Amniotic stem cell (primary cell): ENCODE measurements around the gene CENPS.
"Not testable (repeated sequence)": the region's sequence is repeated elsewhere in the genome, so short reads cannot be mapped to it uniquely, and the experiment has no call there.

Experiments
- DNase-seq: peaks from one replicate; lab custom pipeline; 2025; lab: John Stamatoyannopoulos, UW

CENPS gene

DNA sequence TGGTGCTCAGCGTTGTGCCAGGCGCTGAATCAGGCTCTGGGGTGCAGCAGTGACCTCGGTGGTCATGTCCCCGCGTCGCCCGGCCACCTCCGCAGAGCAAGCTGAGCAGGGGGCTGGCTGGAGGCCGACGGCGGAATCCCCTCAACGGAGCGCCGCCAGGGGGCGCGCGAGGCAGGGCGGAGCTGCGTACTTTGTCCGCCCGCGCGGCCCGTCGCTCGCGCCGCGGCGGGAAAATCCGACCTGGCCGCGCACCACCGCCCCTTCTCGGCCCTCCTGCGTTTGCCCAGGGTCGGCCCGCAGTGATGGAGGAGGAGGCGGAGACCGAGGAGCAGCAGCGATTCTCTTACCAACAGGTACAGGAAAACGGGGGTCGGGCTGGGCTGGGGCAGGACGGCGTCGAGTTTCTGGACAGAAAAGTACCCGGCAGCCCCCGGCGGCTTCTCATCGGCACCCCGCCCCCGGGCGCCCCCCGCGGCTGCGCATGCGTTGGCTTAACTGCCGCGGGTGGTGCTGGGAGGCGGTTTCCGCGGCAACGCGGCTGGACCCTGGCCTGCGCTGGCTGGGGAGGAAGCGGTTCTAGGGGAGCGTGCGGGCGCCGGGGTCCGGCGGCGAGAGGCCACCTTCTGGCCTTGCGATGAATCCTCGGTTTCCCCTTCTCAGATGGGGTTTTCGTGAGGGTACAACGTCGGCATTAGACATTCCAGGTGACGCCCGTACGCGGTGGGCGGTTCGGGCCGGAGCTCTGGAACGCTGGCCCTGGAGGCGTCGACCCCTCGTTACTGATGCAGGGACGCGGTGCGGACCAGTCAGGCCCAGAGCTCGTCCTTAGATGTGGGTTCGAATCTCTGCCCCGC is at the start of gene CENPS:
TSS of gene CENPS (plus strand) at position 218 of the 854 bp plus-strand sequence. CDS start at position 303, 85 bp downstream.
- DNase-seq, result peak; percentile 61

DNA sequence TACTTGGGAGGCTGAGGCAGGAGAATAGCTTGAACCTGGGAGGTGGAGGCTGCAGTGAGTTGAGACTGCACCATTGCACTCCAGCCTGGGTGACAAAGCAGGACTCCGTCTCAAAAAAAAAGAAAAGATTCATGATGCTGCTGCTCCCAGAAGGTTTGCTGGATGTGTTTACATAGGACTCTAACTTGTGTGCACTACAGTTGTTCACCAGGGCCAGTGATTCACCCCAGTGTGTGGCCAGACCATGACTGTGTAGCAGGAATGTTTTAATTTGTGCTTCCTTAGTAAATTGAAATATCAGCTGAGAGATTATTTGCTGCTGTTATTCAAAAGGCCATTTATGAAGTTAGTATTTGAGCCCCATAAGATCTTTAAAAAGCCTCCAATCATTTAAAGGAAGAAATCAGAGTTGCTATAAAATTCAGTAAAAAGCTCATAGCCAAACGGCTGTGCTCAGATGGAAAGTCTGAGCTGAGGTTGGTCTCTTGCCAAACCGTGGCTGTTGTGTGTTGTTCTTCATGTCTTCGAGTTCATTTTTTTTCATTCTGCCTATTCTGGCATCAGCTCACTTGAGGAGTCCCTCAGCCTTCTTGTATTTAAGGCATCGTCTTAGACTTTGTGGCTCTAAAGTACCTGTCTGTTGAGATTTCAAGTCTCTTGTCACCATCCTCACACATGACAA is 49.5 kb upstream of the CENPS start:
- DNase-seq, result peak; percentile 67

- no peak for DNase-seq
These were observed 46.6 kb upstream of the CENPS start for GRCh38 chr1:10383630-10384029.

DNA sequence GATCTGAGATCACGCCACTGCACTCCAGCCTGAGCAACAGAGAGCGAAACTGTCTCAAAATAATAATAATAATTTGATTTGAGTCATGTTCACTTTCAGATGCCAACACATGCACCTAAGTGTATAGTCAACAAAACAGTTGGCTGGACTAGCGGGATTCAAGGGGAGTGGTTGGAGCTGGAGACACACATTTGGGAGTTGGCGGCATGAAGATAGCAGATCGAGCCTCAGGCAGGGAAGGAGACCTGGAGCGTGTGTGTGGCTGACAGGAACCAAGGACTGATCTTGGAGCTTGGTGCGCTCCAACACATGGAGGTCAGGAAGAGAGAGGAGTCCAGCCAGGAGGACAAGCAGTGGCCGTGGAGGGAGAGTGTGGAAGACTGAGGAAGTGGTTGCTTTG is 46.0 kb upstream of the CENPS start:
- no peak for DNase-seq

- no peak for DNase-seq
These were observed 43.2 kb upstream of the CENPS start for GRCh38 chr1:10386761-10387676.

DNA sequence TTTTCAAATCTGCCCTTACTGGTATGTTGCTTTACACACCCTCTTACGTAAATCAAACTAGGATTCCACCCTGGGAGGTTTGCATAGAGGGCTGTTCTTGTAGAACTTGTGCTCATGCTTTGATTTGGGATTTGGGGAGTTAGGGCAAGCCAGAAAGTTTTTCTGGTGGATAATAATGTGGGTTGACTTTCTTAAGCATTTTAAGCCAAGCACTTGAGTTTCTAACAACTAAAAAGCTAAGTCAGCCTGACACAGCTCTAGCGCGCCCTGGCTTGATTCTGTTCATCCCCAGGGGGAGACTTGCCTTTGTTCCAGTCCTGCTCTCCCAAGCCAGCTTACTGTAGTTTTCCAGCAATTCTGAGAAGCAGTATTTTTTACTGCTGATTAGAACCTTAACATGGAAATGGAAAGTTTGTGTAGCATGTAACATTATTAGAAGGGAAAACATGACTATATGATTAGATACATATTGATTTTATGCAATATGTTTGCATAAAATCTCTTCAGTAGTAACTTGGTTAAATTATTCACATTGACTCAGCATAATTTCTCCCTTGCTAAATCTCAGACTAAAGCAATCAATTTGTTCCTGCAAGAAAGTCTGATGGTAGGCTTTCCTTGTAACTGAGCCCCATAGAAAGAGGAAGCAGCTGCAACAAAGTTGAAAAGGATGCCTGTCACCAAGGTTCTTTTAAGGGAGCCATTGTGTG is 42.4 kb upstream of the CENPS start:
- DNase-seq, result no peak

DNA sequence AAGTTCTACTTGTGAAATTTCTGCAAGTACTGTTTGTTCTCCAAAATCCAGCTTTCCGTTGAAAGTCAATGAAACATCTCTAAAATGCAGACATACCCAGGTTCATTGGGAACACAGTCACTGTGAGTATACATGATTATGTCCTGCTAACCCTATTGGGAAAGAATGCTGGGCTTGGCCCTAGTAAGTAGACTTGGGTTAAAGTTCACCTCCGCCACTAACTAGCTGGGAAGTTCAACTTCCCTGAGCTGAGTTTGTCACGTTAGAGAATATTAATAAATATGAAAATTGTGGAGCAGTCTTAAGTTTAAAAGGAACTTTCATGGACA is 41.9 kb upstream of the CENPS start:
- no peak for DNase-seq

DNA sequence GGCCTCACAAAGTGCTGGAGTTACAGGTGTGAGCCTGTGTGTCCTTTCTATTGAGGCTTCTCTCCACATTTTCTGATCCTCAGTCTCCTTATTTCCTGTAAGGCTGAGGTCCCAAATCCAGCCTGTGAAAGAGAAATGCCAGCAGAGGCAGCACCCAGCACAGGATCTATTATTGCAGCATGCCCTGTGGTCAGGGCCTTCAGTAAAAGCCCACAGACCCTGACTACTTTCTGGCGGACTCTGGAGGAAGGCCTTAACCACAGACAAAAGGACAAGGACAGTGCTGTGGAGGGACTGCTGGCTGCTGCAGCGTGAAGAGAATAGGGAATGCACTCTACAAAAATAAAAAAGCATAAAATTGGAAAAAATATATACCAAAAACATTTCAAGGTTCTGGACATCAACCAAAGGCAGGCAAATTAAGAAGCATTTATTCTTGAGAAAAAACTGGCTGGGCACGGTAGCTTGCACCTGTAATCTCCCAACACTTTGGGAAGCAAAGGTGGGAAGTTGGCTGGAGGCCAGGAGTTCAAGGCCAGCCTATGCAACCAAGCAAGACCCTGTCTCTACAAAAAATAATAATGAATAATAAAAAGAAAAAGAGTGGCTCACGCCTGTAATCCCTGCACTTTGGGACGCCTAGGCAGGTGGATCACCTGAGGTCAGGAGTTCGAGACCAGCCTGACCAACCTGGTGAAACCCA is 40.8 kb upstream of the CENPS start:
- no peak for DNase-seq

- DNase-seq, result no peak
These were observed 33.4 kb upstream of the CENPS start for GRCh38 chr1:10396870-10397269.

DNA sequence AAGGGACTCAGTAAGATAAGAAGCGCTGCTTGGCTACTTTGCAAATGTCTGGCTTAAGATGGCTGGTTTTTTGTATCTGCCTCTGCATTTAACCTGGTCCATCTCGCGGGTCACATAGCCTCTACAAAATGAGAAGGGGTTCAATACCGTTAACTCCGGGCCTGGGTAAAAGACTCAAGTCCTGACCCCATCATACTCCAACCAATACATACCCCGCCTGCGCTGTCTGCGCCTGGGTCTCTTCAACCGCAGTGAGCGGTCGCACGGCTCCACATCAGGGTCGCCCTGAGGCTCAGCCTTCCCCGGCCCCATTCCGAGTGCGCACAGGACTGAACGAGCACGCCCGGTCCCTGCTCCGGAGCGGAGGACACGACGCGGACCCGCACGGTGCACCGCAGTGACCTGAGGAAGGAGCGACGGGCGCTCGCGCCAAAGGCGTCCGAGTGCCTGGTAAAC is 31.9 kb upstream of the CENPS start:
- DNase-seq, result no peak

DNA sequence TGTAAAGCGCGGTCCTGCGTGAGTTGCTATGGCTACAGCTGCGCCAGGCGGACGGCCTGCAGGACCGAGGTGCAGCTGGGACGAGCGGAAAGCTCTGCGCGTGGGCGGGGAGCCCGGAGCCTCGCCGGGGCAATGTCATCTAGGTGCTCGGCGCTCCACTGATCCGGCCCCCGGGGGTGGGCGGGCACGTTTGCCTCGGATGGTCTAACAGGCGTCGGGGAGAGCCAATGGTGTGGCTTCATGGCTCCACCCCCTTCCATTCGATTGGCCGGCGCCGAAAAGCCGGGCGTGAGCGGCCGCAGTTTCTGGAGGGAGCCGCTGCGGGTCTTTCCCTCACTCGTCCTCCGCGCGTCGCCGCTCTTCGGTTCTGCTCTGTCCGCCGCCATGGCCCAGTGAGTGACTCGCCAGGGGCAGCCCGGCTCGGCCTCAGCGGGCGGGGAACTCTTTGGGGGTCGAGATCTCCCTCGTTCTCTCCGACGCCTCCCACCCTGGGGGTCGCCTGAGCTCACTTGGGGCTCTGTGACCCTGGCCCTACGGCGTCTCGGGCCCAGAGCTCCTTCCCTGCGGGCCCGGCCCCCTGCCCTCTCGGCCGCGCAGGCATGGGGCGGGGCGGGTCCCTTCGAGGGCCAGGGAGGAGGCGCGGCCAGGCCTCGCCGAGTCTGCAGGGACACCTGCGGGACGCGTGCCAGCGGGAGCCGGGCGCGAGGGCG is 31.3 kb upstream of the CENPS start, which contains the start of gene PGD:
TSS of gene PGD (plus strand) at position 331 of the 710 bp plus-strand sequence. CDS start at position 385, 54 bp downstream.
- DNase-seq, result peak; percentile 97

GRCh38 chr1:10399444-10399941 is 30.7 kb upstream of the CENPS start:
- peak; percentile 53 for DNase-seq

- DNase-seq, result no peak
These were observed 30.2 kb upstream of the CENPS start for GRCh38 chr1:10400013-10400412.

DNA sequence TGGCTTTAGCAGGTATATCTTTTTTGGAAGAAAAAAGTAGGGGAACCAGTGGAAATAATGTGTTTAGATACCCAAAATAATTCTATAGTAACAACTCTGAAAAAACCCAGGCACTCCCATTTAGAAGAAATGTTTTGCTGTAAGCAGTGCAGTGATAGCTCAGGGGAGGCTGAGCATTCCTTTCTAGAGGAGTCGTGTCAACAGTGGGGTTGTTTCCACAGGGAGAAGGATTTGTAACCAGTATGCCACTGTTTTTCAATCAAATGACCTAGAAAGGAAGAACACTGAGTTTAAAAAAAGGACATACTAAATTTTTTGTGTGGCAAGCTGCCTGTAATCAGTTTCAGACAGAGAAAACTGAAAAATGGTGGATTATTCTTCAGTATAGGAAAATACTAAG is 29.0 kb upstream of the CENPS start:
- DNase-seq, result no peak

DNA sequence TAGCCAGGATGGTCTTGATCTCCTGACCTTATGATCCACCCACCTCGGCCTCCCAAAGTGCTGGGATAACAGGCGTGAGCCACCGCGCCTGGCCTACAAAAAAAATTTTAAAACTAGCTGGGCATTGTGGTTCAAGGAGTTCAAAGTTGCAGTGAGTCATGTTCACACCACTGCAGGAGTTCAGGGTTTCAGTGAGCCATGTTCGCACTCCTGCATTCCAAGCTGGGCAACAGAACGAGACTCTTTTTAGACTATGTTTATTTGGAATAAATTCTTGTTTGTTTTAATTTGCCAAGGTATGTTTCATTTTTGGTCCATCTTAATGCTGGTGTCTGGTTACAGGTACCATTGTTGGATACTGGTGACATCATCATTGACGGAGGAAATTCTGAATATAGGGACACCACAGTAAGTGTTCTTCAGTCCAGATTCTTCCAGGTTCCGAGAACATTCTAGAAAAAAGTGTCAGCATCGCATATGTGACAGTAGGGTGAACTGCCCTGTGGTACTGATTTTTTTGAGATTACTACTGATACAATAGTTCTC is 27.4 kb upstream of the CENPS start:
- no peak for DNase-seq

DNA sequence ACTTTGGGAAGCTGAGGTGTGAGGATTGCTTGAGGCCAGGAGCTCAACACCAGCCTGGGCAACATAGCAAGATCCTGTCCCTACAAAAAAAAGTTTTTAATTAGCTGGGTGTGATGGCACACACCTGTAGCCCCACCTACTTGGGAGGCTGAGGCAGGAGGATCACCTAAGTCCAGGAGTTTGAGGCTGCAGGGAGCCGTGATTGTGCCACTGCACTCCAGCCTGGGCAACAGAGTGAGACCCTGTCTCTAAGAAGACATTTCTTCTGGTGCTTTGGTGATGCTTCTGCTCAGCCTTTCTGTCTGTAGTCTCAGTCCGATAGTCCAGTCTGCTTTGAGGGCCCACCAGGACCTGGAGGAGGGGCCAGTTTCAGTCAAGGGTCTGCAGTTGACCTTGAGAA is 23.0 kb upstream of the CENPS start:
- DNase-seq, result no peak

DNA sequence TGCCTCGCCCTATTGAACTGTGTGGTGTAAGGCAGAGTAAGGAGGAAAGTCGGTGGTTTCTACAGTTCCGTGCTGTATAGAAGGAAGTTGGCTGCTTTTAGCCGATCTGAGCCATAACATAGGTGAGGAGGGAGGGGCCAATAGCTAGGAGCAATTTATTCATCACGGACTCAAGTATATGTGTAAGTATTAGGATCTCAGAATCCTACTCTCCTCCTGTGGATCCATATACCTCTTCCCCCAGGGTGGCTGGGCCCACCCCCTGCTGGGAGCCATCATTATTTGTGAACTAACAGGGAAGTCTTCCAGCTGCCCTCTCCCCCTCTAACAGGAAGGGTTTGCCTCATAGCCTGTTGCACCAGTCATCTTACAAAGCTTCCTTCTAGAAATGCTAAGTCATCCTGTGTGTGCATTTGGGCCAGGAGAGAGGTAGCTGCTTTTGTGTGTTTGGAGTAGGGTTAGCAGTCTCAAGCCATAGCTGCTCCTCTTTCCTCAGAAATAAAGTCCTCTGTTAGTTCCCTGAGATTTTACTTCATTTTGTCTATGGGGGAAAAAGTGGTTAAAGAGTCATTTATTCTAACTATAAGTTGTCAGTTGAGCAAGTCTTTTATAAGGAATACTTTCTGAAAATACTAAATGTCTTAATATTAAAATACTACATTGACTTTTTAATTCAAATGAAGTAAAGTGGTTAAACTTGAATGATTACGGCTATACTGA is 14.9 kb upstream of the CENPS start:
- DNase-seq, result no peak

DNA sequence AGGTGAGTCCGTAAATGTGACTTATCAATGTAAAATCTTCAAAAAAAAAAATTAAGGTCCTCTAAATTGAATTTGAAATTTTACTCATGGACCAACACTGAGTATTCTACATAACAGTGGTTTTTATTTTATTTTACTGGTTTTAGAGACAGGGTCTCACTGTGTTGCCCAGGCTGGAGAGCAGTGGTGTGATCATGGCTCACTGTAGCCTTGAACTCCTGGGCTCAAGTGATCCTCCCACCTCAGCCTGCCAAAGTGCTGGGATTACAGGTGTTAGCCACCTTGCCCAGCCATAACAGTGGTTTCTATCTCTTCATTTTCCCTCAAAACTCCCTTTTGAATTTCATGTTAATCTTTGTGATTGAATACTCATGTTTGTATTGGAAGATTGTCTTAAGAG is 14.3 kb upstream of the CENPS start:
- not testable (repeated sequence) for DNase-seq

GRCh38 chr1:10418741-10419140 is 11.5 kb upstream of the CENPS start:
- DNase-seq, result not testable (repeated sequence)
